HepG2 (cell line): ENCODE results near the gene TEKT3. TPM values are rescaled to one million over a fixed set of nuclear protein-coding genes. Genes with fewer than 3 reads are reported as not detected.

Experiments
- CREB1 ChIP-seq, 2 experiments: fragments of 450-650 bp in 1 of 2; IDR thresholded peaks; 2 replicates each; pipeline ENCODE4 v1.6.1; 2016 to 2017; ENCODE audit warnings: control low read depth in 1 of 2, mild to moderate bottlenecking in 1 of 2, missing compliant biosample characterization in 1 of 2, missing genetic modification characterization in 1 of 2
- CREBL2 ChIP-seq: sonication (generic); formaldehyde crosslinking; IDR thresholded peaks from 2 replicates; pipeline ENCODE4 v1.8.1; 2023; ENCODE audit warnings: missing genetic modification reagents, mild to moderate bottlenecking, borderline replicate concordance
- EHMT2 ChIP-seq: fragments of 200-600 bp; sonication (generic); IDR thresholded peaks from 2 replicates; pipeline ENCODE4 v1.7.0; 2017; ENCODE audit warnings: antibody characterized with exemption, low read depth, low read length, borderline replicate concordance
- FOXP1 ChIP-seq, 2 experiments: fragments of 450-650 bp in 1 of 2; IDR thresholded peaks; 2 replicates each; pipeline ENCODE4 v1.6.1; 2017 to 2018; ENCODE audit warnings: antibody characterized with exemption in 1 of 2
- HOXA3 ChIP-seq: sonication (generic); formaldehyde crosslinking; IDR thresholded peaks from 2 replicates; pipeline ENCODE4 v1.5.0; 2020; ENCODE audit warnings: missing genetic modification reagents
- KLF13 ChIP-seq: sonication (generic); formaldehyde crosslinking; IDR thresholded peaks from 2 replicates; pipeline ENCODE4 v1.4.0; 2020; ENCODE audit warnings: mild to moderate bottlenecking, missing genetic modification reagents
- MIER2 ChIP-seq: IDR thresholded peaks from 2 replicates; pipeline ENCODE4 v1.6.1; 2016; ENCODE audit warnings: missing biosample characterization, missing genetic modification reagents
- NBN ChIP-seq: fragments of 450-650 bp; conservative IDR thresholded peaks from 2 replicates; pipeline ENCODE4 v1.6.1; 2017
- NCOA1 ChIP-seq: sonication (generic); formaldehyde crosslinking; IDR thresholded peaks from 2 replicates; pipeline ENCODE4 v1.9.0; 2021; ENCODE audit warnings: missing genetic modification reagents
- NFYB ChIP-seq: sonication (generic); formaldehyde crosslinking; IDR thresholded peaks from 2 replicates; pipeline ENCODE4 v1.4.0; 2020; ENCODE audit warnings: missing genetic modification reagents
- PHF8 ChIP-seq: sonication (generic); formaldehyde crosslinking; IDR thresholded peaks from 2 replicates; pipeline ENCODE4 v1.5.0; 2020; ENCODE audit warnings: missing genetic modification reagents
- RBAK ChIP-seq: sonication (generic); formaldehyde crosslinking; IDR thresholded peaks from 2 replicates; pipeline ENCODE4 v1.5.1; 2020; ENCODE audit warnings: mild to moderate bottlenecking, missing genetic modification reagents
- SALL1 ChIP-seq: sonication (generic); formaldehyde crosslinking; IDR thresholded peaks from 2 replicates; pipeline ENCODE4 v1.8.0; 2022; ENCODE audit warnings: mild to moderate bottlenecking, missing genetic modification reagents
- ZBTB21 ChIP-seq: sonication (generic); formaldehyde crosslinking; IDR thresholded peaks from 2 replicates; pipeline ENCODE4 v1.4.0; 2020; ENCODE audit warnings: missing genetic modification reagents
- ZBTB33 ChIP-seq: sonication (generic); formaldehyde crosslinking; IDR thresholded peaks from 2 replicates; pipeline ENCODE4 v1.4.0; 2020; ENCODE audit warnings: missing genetic modification reagents
- ZBTB43 ChIP-seq: sonication (generic); formaldehyde crosslinking; conservative IDR thresholded peaks from 2 replicates; pipeline ENCODE4 v1.4.0; 2020; ENCODE audit warnings: missing genetic modification reagents
- ZC3H13 ChIP-seq: sonication (generic); formaldehyde crosslinking; IDR thresholded peaks from 2 replicates; pipeline ENCODE4 v1.8.1; 2023; ENCODE audit warnings: mild to moderate bottlenecking, missing genetic modification reagents, moderate library complexity
- ZNF121 ChIP-seq: sonication (generic); formaldehyde crosslinking; IDR thresholded peaks from 2 replicates; pipeline ENCODE4 v1.5.0; 2020; ENCODE audit warnings: mild to moderate bottlenecking, missing genetic modification reagents
- ZNF230 ChIP-seq: sonication (generic); formaldehyde crosslinking; IDR thresholded peaks from 2 replicates; pipeline ENCODE4 v1.4.0; 2020; ENCODE audit warnings: mild to moderate bottlenecking, missing genetic modification reagents
- ZNF30 ChIP-seq: sonication (generic); formaldehyde crosslinking; IDR thresholded peaks from 2 replicates; pipeline ENCODE4 v1.5.0; 2020; ENCODE audit warnings: mild to moderate bottlenecking, missing genetic modification reagents
- ZNF574 ChIP-seq: sonication (generic); formaldehyde crosslinking; IDR thresholded peaks from 2 replicates; pipeline ENCODE4 v1.4.0; 2020; ENCODE audit warnings: missing genetic modification reagents
- ZNF615 ChIP-seq: sonication (generic); formaldehyde crosslinking; IDR thresholded peaks from 2 replicates; pipeline ENCODE4 v1.5.0; 2020; ENCODE audit warnings: mild to moderate bottlenecking, missing genetic modification reagents, borderline replicate concordance
- ZNF724P ChIP-seq: sonication (generic); formaldehyde crosslinking; IDR thresholded peaks from 2 replicates; pipeline ENCODE4 v1.8.0; 2022; ENCODE audit warnings: missing genetic modification reagents, borderline replicate concordance
- ZNF761 ChIP-seq: sonication (generic); formaldehyde crosslinking; conservative IDR thresholded peaks from 2 replicates; pipeline ENCODE4 v1.4.0; 2020; ENCODE audit warnings: mild to moderate bottlenecking, missing genetic modification reagents
- ZNF792 ChIP-seq: IDR thresholded peaks from 2 replicates; pipeline ENCODE4 v1.6.1; 2016
- ZNF816 ChIP-seq: sonication (generic); formaldehyde crosslinking; IDR thresholded peaks from 2 replicates; pipeline ENCODE4 v1.8.0; 2022; ENCODE audit warnings: missing genetic modification reagents, mild to moderate bottlenecking, borderline replicate concordance
- polyA plus RNA-seq, 8 experiments: library from polyadenylated mRNA; depleted of rRNA in 3 of 8; stranded (reverse) in 7 of 8; unstranded in 1 of 8; fragments of >200 nt; fragmentation: Illumina TruSeq in 4 of 8; extraction: Trizol in 4 of 8; gene quantifications; 2 replicates each; pipeline versions ENCODE4 v1.2.1 to v1.2.3, GENCODE V29; 2011 to 2016; ENCODE audit warnings: low read depth in 4 of 8, missing spikeins in 1 of 8, mixed read lengths in 1 of 8; ENCODE audit not compliant: insufficient read depth in 1 of 8
- total RNA-seq, 5 experiments: library from RNA; depleted of rRNA; stranded (reverse); fragments of >200 nt; fragmentation: Illumina TruSeq; extraction: Trizol; gene quantifications; 2 replicates each; pipeline ENCODE4 v1.2.3, GENCODE V29; 2016; ENCODE audit warnings: low read depth in 1 of 5

TEKT3 gene
- total and polyA plus RNA-seq, 2 of the 13 experiments (the other 11 are each of a cell fraction or from before 2014, with no cell fraction given) = 0.58 to 0.82 TPM

GRCh38 chr17:15260376-15261257 lies 80.8 kb downstream of the TEKT3 start (continued):
- TF ChIP-seq ZNF30 (CRISPR knock-in tag) = no peak
- TF ChIP-seq ZBTB43 (CRISPR knock-in tag) = no peak
- TF ChIP-seq ZBTB21 = no peak
- no peak for TF ChIP-seq FOXP1 (IDR thresholded peaks at IDR 0.05)
- TF ChIP-seq FOXP1 (CRISPR knock-in tag; IDR thresholded peaks at IDR 0.05) = no peak
- no peak; the same call in 1 of the 2 replicates for TF ChIP-seq HOXA3 (CRISPR knock-in tag)
- no peak for TF ChIP-seq CREB1 (IDR thresholded peaks at IDR 0.05)
- TF ChIP-seq CREB1 (CRISPR knock-in tag; IDR thresholded peaks at IDR 0.05) = no peak
- no peak for TF ChIP-seq NCOA1
- no peak for TF ChIP-seq KLF13 (CRISPR knock-in tag)
- no peak for TF ChIP-seq NBN
- TF ChIP-seq MIER2 = no peak
- TF ChIP-seq SALL1 = peak; percentile 50
- TF ChIP-seq PHF8 (CRISPR knock-in tag) = peak; percentile 83
- peak; percentile 76 for TF ChIP-seq ZNF574 (CRISPR knock-in tag)
- TF ChIP-seq ZNF615 (CRISPR knock-in tag) = no peak
- no peak for TF ChIP-seq ZNF816 (CRISPR knock-in tag)
- TF ChIP-seq CREBL2 (CRISPR knock-in tag) = no peak; the same call in 1 of the 2 replicates
- no peak for TF ChIP-seq ZNF724P (CRISPR knock-in tag)
- TF ChIP-seq ZNF792 (CRISPR knock-in tag) = 0 out of 2 replicates have a peak, but pooled peaks have one; percentile 13
- TF ChIP-seq ZNF230 (CRISPR knock-in tag) = no peak
- TF ChIP-seq NFYB (CRISPR knock-in tag) = no peak
- TF ChIP-seq ZBTB33 = no peak; the same call in 1 of the 2 replicates
- no peak for TF ChIP-seq ZNF761
- peak; percentile 69 for TF ChIP-seq ZNF121 (CRISPR knock-in tag)
- no peak for TF ChIP-seq ZC3H13 (CRISPR knock-in tag)
- TF ChIP-seq EHMT2 = no peak
- TF ChIP-seq RBAK (CRISPR knock-in tag) = no peak
